A549 (cell line): ENCODE measurements around the gene KCNMA1. TPM values are rescaled to one million over a fixed set of nuclear protein-coding genes. Genes with fewer than 3 reads are reported as not detected.

Source experiments
- ATAC-seq, 2 experiments: fragments of 200-7000 bp in 1 of 2; fragments of >200 bp in 1 of 2; cut with Nextera tagmentation in 1 of 2; cut with Tn5 transposase in 1 of 2; 3 replicates each; pipeline versions ENCODE4 v1.8.0 to v1.9.1; 2018 to 2020; ENCODE audit warnings: mild to moderate bottlenecking in 1 of 2, moderate library complexity in 1 of 2
- CTCF ChIA-PET: fragments of 300-600 bp; sonication (Branson Sonifier 250); formaldehyde crosslinking; extraction: SDS; loops from one replicate; lab custom pipeline; 2021; ENCODE audit warnings: antibody characterized with exemption, inconsistent platforms; lab: Yijun Ruan, JAX
- POLR2A ChIA-PET: fragments of 350-600 bp; formaldehyde crosslinking; extraction: SDS; loops from one replicate; lab custom pipeline; 2021; ENCODE audit warnings: antibody characterized with exemption, inconsistent platforms; lab: Yijun Ruan, JAX
- DNase-seq, 2 experiments: peaks; one replicate each; pipeline versions ENCODE4 v3.0.0 to v3.0.0-alpha.2; 2011 to 2016; ENCODE audit warnings: low read depth in 1 of 2, low spot score in 1 of 2
- FAIRE-seq: peaks from 2 replicates; lab custom pipeline; 2011; peaks lifted over from hg19 to GRCh38; lab: Jason Lieb, UNC
- H3K27ac ChIP-seq, 2 experiments: fragments of >200 bp; sonication (Bioruptor Twin); formaldehyde crosslinking; 3 replicates each; pipeline ENCODE4 v1.5.1; 2016 to 2017
- H3K4me1 ChIP-seq: fragments of >200 bp; sonication (Bioruptor Twin); formaldehyde crosslinking; 3 replicates; pipeline ENCODE4 v1.6.1; 2016
- H3K4me2 ChIP-seq: fragments of >200 bp; sonication (Bioruptor Twin); formaldehyde crosslinking; 3 replicates; pipeline ENCODE4 v1.6.1; 2016
- H3K4me3 ChIP-seq: fragments of >200 bp; sonication (Bioruptor Twin); formaldehyde crosslinking; 3 replicates; pipeline ENCODE4 v1.5.1; 2016
- H3K9me3 ChIP-seq: fragments of >200 bp; sonication (Bioruptor Twin); formaldehyde crosslinking; 3 replicates; pipeline ENCODE4 v1.6.1; 2016
- CBX2 ChIP-seq: fragments of 200-600 bp; sonication (generic); IDR thresholded peaks from 2 replicates; pipeline ENCODE4 v1.6.1; 2016; ENCODE audit warnings: low read depth, mild to moderate bottlenecking, borderline replicate concordance
- CHD4 ChIP-seq: fragments of 200-600 bp; sonication (generic); IDR thresholded peaks from 2 replicates; pipeline ENCODE4 v1.6.1; 2016; ENCODE audit warnings: antibody characterized with exemption, mild to moderate bottlenecking, borderline replicate concordance
- CTCF ChIP-seq: fragments of >200 bp; sonication (Bioruptor Twin); formaldehyde crosslinking; IDR thresholded peaks from 3 replicates; pipeline ENCODE4 v1.5.1; 2016
- EHMT2 ChIP-seq: fragments of 200-600 bp; sonication (generic); IDR thresholded peaks from 2 replicates; pipeline ENCODE4 v1.6.1; 2016; ENCODE audit warnings: antibody characterized with exemption, low read depth, mild to moderate bottlenecking, moderate library complexity
- EP300 ChIP-seq, 2 experiments: fragments of >200 bp; sonication (Bioruptor Twin); formaldehyde crosslinking; IDR thresholded peaks; 2 replicates in 1 of 2; 3 replicates in 1 of 2; pipeline ENCODE4 v1.6.1; 2016 to 2017
- FOSB ChIP-seq: fragments of 250-450 bp; sonication (Bioruptor Pico); IDR thresholded peaks from 2 replicates; pipeline ENCODE4 v1.5.0; 2020; ENCODE audit warnings: mild to moderate bottlenecking, moderate library complexity
- GATA3 ChIP-seq: IDR thresholded peaks from 2 replicates; pipeline ENCODE4 v1.6.1; 2012; ENCODE audit warnings: borderline replicate concordance
- HES2 ChIP-seq: fragments of >200 bp; sonication (Bioruptor Twin); formaldehyde crosslinking; IDR thresholded peaks from 2 replicates; pipeline ENCODE4 v1.6.1; 2016
- HEYL ChIP-seq: fragments of 250-450 bp; sonication (Bioruptor Pico); IDR thresholded peaks from 2 replicates; pipeline ENCODE4 v1.8.0; 2021; ENCODE audit warnings: mild to moderate bottlenecking, moderate library complexity
- HMGXB4 ChIP-seq: fragments of 250-450 bp; sonication (Bioruptor Pico); IDR thresholded peaks from 2 replicates; pipeline ENCODE4 v1.5.0; 2021; ENCODE audit warnings: mild to moderate bottlenecking, moderate library complexity, borderline replicate concordance
- HOXA7 ChIP-seq: fragments of 250-450 bp; sonication (Bioruptor Pico); IDR thresholded peaks from 2 replicates; pipeline ENCODE4 v1.5.0; 2020; ENCODE audit warnings: mild to moderate bottlenecking, moderate library complexity
- HOXB13 ChIP-seq: fragments of 250-450 bp; sonication (Bioruptor Pico); IDR thresholded peaks from 2 replicates; pipeline ENCODE4 v1.5.0; 2020; ENCODE audit warnings: low read depth, mild to moderate bottlenecking, moderate library complexity
- HOXB5 ChIP-seq: fragments of 250-450 bp; sonication (Bioruptor Pico); IDR thresholded peaks from 2 replicates; pipeline ENCODE4 v1.5.0; 2020; ENCODE audit warnings: mild to moderate bottlenecking, moderate library complexity
- JUNB ChIP-seq: fragments of >200 bp; sonication (Bioruptor Twin); formaldehyde crosslinking; IDR thresholded peaks from 2 replicates; pipeline ENCODE4 v1.6.1; 2016
- KDM5A ChIP-seq: fragments of 200-600 bp; sonication (generic); IDR thresholded peaks from 2 replicates; pipeline ENCODE4 v1.6.1; 2016; ENCODE audit warnings: antibody characterized with exemption, mild to moderate bottlenecking
- MAX ChIP-seq: IDR thresholded peaks from 2 replicates; pipeline ENCODE4 v1.6.1; 2012
- MYC ChIP-seq: IDR thresholded peaks from 2 replicates; pipeline ENCODE4 v1.6.1; 2012; ENCODE audit warnings: mild to moderate bottlenecking, inconsistent platforms, low read length, improper control_type of control experiment, borderline replicate concordance
- NFE2L2 ChIP-seq: fragments of 150-350 bp; conservative IDR thresholded peaks from 2 replicates; pipeline ENCODE4 v1.6.1; 2014; ENCODE audit warnings: low read length
- NPAS2 ChIP-seq: fragments of 250-450 bp; sonication (Bioruptor Pico); IDR thresholded peaks from 2 replicates; pipeline ENCODE4 v1.8.0; 2022; ENCODE audit warnings: mild to moderate bottlenecking, moderate library complexity, borderline replicate concordance
- NR3C1 ChIP-seq: fragments of >200 bp; sonication (Bioruptor Twin); formaldehyde crosslinking; IDR thresholded peaks from 3 replicates; pipeline ENCODE4 v1.6.1; 2017
- PHF8 ChIP-seq: fragments of 200-600 bp; sonication (generic); IDR thresholded peaks from 2 replicates; pipeline ENCODE4 v1.6.1; 2016; ENCODE audit warnings: low read depth, mild to moderate bottlenecking, antibody characterized with exemption, moderate library complexity, borderline replicate concordance
- POLR2AphosphoS2 ChIP-seq: conservative IDR thresholded peaks from 2 replicates; pipeline ENCODE4 v1.6.1; 2012; ENCODE audit warnings: low read length, improper control_type of control experiment, inconsistent platforms
- RCOR1 ChIP-seq: fragments of 150-350 bp; IDR thresholded peaks from 2 replicates; pipeline ENCODE4 v1.6.1; 2014; ENCODE audit warnings: antibody characterized with exemption, low read length, low read depth
- REST ChIP-seq: fragments of 200-600 bp; sonication (generic); IDR thresholded peaks from 2 replicates; pipeline ENCODE4 v1.6.1; 2016; ENCODE audit warnings: antibody characterized with exemption, mild to moderate bottlenecking, moderate library complexity
- RFX5 ChIP-seq: fragments of 450-650 bp; IDR thresholded peaks from 2 replicates; pipeline ENCODE4 v1.7.1; 2014; ENCODE audit warnings: antibody characterized with exemption, mild to moderate bottlenecking, moderate library complexity
- SMC3 ChIP-seq: fragments of >200 bp; sonication (Bioruptor Twin); formaldehyde crosslinking; IDR thresholded peaks from 3 replicates; pipeline ENCODE4 v1.6.1; 2018; ENCODE audit warnings: inconsistent platforms
- SREBF2 ChIP-seq: fragments of 450-650 bp; IDR thresholded peaks from 2 replicates; pipeline ENCODE4 v1.6.1; 2014; ENCODE audit warnings: mild to moderate bottlenecking, moderate library complexity
- TP53 ChIP-seq: fragments of 250-450 bp; sonication (Bioruptor Pico); IDR thresholded peaks from 2 replicates; pipeline ENCODE4 v1.5.0; 2021; ENCODE audit warnings: mild to moderate bottlenecking, moderate library complexity
- ZC3H11A ChIP-seq: fragments of 450-650 bp; IDR thresholded peaks from 2 replicates; pipeline ENCODE4 v1.6.1; 2014; ENCODE audit warnings: antibody characterized with exemption, mild to moderate bottlenecking
- WGBS: methylation state at CpG from one replicate; pipeline ENCODE4 v1.1.6; 2017; ENCODE audit errors: missing lambda C conversion rate; 5-methylcytosine and 5-hydroxymethylcytosine counted together
- polyA plus RNA-seq, 4 experiments: library from polyadenylated mRNA; depleted of rRNA in 3 of 4; stranded (reverse); fragments of >200 nt; fragmentation: RNase III in 1 of 4; extraction: RNeasy Plus Mini Kit Qiagen cat#74134 plus additional on column Dnase treatment in 1 of 4; gene quantifications; 2 replicates in 3 of 4; 3 replicates in 1 of 4; pipeline ENCODE4 v1.2.3, GENCODE V29; 2011 to 2017

KCNMA1 gene
- polyA plus RNA-seq, 2 of the 4 experiments (the other 2 are of a cell fraction), result 14.9 to 30.6 TPM

GRCh38 chr10:77281719-77282118 lies 355.9 kb downstream of the KCNMA1 start:
- ChIA-PET POLR2A (no interaction called here), CTCF (no interaction called here)
- Histone ChIP-seq H3K9me3 (0 out of 3 replicates have a peak, but pooled peaks cover 3% of the 10 kb centered on the region), H3K27ac (no peak overlapping the region), H3K4me1 (no peaks in the 10 kb centered on the region), H3K4me2 (no peak overlapping the region), H3K4me3 (no peak overlapping the region)
- WGBS, result 81% methylated on average over 4 of the region's 4 CpGs
- FAIRE-seq (no peak), DNase-seq (no peak), ATAC-seq (no peak)
- no peak for TF ChIP-seq SMC3
- TF ChIP-seq EHMT2, result no peak
- TF ChIP-seq HOXB5 (CRISPR knock-in tag), result no peak
- no peak for TF ChIP-seq RFX5
- TF ChIP-seq HES2, result no peak
- TF ChIP-seq HOXB13 (CRISPR knock-in tag), result no peak
- TF ChIP-seq NPAS2, result no peak
- TF ChIP-seq HEYL (CRISPR knock-in tag), result no peak
- TF ChIP-seq KDM5A, result no peak
- TF ChIP-seq HOXA7, result no peak
- no peak for TF ChIP-seq CTCF
- no peak for TF ChIP-seq JUNB
- TF ChIP-seq MAX, result no peak
- TF ChIP-seq GATA3, result no peak
- TF ChIP-seq PHF8, result no peak
- no peak for TF ChIP-seq CBX2
- no peak for TF ChIP-seq EP300 (IDR thresholded peaks at IDR 0.05)

GRCh38 chr10:77279207-77279606 lies 358.4 kb downstream of the KCNMA1 start:
- no peak overlapping the region for H3K27ac ChIP-seq
- H3K4me1 ChIP-seq, result peaks cover 4% of the 10 kb centered on the region; the same call in 1 of the 3 replicates
- H3K4me2 ChIP-seq, result no peak overlapping the region
- H3K4me3 ChIP-seq, result no peak overlapping the region
- H3K9me3 ChIP-seq, result 0 out of 3 replicates have a peak, but pooled peaks cover 3% of the 10 kb centered on the region
- ATAC-seq, result no peak
- ChIA-PET POLR2A (no interaction called here), CTCF (no interaction called here)
- FAIRE-seq, result no peak
- TF ChIP-seq REST (no peak), NFE2L2 (no peak), FOSB (CRISPR knock-in tag) (no peak), TP53 (CRISPR knock-in tag) (no peak), RCOR1 (no peak), NR3C1 (no peak), CHD4 (no peak), HMGXB4 (CRISPR knock-in tag) (no peak), SMC3 (no peak), ZC3H11A (no peak), HOXB13 (CRISPR knock-in tag) (no peak), CTCF (no peak), JUNB (no peak), SREBF2 (no peak), NPAS2 (no peak), MYC (no peak), POLR2AphosphoS2 (no peak)
- 72% methylated on average over 4 of the region's 4 CpGs for WGBS
- DNase-seq, result no peak
